Umbilical cord (tissue), 2 donors: ENCODE results near the gene DDX27. TPM values are rescaled to one million over a fixed set of nuclear protein-coding genes. Genes with fewer than 3 reads are reported as not detected.

Experiments
- DNase-seq: peaks from one replicate; pipeline ENCODE4 v3.0.0-alpha.2; 2015; ENCODE audit warnings: low spot score
- total RNA-seq: library from RNA; depleted of rRNA; stranded (reverse); fragments of >200 nt; gene quantifications from one replicate; pipeline ENCODE4 v1.2.3, GENCODE V29; 2014; ENCODE audit warnings: low replicate concordance; ENCODE audit not compliant: insufficient read depth

Gene DDX27
- total RNA-seq, 1 donor from 2014 or later: 20.7 TPM

DNA sequence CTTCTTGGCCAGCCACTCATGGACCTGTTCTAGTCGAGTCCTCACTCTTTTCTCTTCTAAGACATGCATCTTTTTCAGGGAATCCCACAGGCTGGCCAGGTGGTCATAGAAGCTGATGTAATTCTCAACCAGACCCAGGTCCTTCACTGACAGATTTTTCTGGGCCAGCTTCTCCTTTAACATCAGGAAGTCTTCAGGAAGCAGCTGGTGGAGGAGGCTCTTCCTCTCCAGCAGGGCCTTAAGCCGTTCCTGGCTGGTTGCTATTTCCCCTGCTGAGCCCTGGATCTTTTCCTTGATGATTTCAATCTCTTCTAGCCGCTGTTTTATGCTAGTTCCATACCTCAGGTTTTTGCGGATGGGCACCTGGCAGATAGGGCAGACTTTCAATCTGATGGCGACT lies 28.6 kb downstream of the DDX27 start:
- DNase-seq: no peak

DNA sequence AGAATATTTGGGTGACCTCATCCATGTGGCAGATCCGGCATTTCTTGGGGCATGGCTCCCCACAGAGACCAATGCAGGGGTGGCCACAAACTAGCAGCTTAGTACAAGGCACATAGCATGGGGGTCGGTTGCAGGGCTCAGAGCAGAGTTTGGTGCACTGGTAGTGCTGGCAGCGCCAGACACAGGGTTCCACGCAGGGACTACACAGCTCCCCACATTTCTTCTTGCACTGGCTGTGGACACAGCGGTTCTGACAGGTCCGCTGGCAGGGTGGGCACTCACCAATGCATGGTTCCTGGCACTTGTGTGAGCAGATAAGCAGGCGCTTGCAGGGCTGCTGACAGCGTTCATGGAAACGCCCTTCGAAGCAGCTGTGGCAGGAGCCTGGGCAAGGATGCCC lies 29.1 kb downstream of the DDX27 start:
- DNase-seq: no peak

DNA sequence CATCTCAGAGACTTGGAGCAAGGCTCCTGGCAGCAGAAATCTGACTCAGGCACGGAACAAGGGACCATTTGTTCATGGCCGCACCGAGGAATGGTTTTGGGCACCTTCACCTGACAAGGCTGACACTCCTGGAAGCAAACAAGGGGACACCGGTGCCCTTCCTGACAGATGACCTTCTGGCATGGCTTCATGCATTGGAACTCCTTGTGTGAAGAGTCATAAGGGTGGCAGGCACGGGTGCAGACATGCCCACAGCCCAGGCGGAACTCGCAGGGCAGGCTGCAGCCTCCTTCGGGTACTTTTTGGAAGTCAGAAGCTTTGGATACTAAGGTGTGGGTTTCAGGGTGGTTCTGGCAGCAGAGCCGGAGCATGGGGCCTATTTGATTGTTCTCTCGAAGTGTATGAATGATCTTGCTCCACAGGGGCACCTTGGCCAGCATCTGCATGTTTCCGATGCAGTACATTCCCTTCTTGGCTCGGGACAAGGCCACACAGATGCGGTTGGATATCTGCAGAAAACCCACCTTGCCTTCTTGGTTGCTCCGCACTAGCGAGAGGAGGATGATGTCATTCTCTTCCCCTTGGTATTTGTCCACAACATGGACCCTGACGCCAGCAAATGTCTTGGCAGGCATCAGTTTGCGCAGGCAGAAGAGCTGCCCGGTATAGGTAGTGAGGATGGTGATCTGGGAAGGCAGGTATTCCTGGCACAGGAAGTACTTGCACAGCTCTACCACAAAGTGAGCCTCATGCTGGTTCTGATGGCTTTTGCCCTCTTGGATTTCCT lies 29.9 kb downstream of the DDX27 start:
- no peak for DNase-seq

DNA sequence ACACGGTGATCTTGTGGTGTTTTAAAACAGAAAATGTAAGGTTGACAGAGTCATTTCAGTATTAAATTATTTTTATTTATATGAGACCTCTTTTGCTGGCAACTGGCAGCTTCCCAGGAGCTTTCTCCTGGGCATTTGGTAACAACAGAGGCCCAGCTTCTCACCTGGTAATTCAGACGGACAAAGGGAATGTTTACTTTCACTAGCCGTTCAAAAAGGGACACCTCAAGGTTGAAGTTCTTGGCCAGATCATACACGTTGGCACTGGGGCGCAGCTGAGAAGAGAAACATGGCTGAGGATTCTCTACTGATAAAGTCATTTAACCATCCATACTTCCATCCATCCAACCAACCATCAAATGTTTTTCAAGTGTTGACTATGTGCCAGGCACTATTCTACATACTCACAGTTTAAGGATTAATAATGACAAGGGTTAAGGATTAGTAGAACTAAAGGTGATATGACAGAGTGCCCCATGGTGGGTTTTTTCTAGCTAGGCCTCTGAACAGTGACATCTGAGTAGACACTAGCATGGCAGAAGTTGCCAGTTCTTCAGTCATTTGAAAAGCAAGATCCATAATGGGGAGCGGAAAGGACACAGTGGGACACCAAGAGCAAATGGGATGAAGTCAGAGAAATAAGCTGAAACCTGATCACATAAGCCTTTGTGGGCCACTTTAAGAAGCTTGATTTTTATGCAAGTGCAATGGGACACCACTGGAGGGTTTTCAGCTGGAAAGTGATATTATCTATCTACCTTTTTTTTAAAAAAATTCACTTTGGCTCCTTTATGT lies 33.5 kb downstream of the DDX27 start:
- no peak for DNase-seq

DNA sequence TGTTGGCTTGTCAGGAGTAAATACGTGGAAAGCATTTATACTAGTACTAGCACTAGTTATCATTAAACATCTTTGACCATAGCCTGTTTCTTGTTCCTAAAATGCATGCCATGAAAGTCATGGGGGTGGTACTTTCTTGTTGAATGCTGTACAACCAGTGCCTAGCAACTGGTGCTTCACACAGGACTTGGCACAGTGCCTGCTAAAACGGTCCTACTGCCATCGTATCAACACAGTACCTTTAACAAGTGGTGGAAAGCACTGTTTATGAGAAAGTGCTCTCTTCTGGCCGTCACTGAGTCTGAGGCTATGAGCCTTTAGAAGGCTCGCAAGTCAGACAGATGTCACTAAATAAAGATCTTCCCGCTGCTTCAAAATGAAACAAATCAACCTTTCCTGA lies 37.0 kb downstream of the DDX27 start:
- DNase-seq: no peak

DNA sequence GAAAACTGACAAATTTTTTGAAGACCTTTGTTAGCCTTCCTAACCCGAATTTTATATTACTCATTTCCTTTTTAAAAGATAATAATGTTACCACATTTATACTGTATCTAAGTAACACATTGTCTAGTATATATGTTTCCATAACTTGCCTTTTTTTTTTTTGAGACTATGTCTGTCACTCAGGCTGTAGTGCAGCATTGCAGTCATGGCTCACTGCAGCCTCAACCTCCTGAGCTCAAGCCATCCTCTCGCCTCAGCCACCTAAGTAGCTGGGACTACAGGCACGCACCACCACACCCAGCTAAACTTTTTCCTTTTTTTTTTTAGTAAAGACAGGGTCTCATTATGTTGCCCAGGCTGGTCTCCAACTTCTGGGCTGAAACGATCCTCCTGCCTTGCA lies 40.1 kb downstream of the DDX27 start:
- no peak for DNase-seq

DNA sequence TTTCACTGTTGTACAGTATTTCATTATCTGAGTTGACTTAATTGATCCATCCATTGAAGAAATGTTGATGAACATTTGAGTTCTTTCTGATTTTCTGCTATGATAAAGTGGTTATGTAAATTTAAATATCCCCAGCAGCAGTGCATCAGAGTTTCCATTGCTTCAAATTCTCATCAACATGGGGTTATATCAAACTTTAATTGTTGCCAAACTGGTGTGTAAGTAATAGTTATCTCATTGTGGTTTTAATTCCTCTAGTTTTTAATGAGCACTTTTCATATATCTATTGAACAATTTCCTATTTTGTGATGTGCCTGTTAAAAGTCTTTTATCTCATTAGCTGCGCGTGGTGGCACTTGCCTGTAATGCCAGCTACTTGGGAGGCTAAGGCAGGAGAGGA lies 40.6 kb downstream of the DDX27 start:
- DNase-seq: no peak

DNA sequence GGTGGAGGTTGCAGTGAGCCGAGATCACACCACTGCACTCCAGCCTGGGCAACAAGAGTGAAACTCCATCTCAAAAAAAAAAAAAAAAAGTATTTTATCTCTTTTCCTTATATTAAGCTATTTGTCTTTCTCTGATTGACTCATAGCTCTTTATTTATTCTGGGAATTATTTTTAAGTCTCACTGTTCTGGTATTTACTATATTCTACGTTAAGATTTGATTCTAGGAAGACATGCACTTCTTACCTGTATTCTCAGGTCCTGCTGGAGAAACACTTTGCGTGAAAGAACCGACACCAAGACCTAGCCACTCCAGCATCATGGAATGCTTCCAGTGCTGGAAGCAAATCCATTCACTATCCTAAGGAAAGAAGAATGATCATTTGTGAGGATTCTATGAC lies 41.0 kb downstream of the DDX27 start:
- no peak for DNase-seq

DNA sequence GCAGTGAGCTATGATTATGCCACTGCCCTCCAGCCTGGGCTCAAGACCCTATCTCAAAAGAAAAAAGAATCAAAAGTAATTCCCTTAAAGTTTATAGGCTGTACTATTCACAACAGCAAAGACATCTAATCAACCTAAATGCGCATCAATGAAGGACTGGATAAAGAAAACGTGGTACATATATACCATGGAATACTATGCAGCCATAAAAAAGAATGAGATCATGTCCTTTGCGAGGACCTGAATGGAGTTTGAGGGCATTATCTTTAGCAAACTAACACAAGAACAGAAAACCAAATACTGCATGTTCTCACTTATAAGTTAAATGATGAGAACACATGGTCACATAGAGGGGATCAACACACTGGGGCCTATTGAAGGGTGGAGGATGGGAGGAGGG lies 42.0 kb downstream of the DDX27 start:
- no peak for DNase-seq

DNA sequence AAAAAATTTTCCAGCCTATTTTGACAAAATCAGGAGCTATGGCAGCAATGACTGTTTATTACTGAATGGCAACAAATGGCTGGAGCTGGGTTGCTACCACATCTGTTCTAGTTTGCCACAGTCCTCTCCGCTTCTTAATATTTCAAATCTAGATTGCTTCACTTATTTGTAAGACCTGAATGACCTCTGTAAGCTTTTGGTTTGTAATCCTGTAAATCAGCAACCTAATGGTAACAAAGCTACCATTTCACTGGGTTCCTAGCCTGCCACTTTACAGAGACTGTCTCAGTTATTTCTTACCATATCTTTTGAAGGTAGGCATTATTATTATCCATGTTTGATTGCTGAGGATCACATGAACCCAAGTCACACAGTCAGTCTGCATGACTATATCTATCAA lies 43.2 kb downstream of the DDX27 start:
- DNase-seq: no peak

DNA sequence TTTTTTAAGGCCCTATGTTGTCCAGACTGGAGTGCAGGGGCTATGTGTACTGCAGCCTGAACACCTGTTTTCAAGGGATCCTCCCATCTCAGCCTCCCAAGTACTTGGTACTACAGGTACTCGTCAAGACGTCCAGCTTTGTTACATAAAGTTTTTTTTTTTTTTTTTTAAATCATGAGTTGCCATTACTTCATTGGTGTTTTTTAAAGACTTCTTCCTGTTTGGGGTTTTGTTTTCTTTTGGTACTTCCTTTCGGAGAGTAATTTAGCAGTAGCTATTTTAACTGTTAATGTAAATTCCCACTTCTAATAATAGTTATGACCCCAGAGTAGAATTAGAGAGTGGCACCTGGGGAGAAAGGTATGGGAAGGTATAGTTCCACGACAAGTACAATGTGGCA lies 48.1 kb downstream of the DDX27 start:
- DNase-seq: no peak

DNA sequence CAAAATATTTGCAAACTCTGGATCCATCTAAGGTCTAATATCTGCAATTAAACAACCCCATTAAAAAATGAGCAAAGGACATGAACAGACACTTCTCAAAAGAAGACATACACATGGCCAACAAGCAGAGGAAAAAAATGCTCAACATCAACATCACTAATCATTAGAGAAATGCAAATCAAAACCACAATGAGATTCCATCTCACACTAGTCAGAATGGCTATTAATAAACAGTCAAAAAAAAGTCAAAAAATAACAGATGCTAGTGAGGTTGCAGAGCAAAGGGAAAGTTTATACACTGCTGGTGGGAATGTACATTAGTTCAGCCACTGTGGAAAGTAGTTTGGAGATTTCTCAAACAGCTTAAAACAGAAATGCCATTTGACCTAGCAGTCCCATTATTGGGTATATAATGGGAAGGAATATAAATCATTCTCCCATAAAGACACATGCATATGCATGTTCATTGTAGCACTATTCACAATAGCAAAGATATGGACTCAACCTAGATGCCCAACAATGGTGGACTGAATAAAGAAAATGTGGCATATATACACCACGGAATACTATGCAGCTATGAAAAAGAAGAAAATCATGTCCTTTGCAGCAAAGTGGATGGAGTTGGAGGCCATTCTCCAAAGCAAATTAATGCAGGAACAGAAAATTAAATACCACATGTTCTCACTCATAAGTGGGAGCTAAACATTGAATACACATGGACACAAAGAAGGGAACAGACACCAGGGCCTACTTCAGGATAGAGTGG lies 49.6 kb downstream of the DDX27 start:
- DNase-seq: no peak

DNA sequence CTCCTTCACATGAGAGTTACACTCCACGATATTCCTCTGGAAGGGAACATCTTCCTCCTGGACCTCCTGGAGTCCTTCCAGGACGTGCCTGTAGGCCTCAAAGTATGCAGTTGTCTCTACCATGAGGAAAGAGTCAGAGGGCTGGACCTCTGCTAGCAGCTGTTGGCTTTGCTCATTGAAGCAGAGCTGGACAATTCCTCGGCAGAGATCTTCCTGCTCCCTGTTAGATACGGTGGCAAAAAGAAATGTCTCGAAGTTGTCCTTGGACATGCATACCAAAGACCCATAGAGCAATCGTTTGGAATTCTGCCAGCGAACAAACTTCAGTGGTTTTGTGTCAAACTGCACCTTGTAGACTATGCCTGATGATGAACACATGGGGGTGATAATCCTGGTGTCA lies 51.0 kb downstream of the DDX27 start:
- no peak for DNase-seq

DNA sequence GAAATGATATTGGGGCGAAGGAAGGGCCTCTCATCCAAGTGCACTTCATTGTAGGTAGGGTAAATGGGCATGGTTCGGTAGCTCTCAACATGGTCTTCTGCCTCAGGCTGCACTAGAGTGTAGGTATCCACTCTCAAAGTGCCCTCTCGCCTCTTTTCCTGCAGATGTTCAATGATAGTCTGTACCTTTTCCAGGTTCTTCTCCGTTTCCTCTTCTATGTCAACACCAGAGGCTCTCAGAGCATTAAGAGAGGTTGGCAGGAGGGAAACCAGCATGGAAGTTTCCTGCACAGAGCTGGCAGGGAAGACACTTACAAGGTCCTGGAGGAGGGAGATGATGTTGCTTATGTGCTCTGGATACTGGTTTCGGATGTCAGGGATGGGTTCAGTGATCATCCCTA lies 51.5 kb downstream of the DDX27 start:
- no peak for DNase-seq

DNA sequence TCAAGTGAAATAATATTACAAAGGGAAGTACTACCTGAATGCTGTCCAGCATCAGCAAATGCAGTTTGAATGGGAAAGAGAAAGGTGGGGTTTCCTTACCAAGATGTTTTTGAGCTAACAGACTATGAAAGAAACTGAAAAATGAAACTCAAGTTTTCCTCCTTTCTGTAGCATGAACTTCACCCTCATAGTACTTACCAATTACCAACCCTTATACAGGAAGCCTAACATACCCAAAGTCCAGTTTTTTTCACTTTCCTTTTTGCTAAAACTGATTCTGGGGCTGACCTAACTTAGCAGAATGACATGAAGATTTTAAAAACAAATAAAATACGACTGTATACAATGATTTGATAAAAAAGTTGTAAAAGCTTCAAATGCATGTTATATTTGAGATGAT lies 53.4 kb downstream of the DDX27 start:
- DNase-seq: no peak

DNA sequence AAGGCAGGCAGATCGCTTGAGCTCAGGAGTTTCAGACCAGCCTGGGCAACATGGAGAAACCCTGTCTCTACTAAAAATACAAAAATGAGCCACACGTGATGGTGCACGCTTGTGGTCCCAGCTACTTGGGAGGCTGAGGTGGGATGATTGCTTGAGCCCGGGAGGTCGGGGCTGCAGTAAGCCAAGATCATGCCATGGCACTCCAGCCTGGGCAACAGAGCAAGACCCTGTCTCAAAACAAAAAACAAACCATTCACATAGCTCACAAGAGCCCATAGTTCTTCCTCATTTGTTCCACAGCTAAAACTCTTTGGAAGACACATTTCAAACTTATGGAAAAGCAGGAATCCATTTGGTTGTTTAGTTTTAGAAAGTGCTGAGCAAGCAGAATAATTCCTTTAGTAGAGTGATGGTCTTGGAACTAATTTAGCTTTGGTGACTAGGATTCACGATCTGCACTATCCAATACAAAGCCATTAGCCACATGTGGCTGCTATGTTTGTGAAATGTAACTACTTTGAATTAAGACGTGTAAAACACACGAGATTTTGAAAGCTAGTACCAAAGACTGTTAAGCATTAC lies 54.6 kb downstream of the DDX27 start:
- no peak for DNase-seq

DNA sequence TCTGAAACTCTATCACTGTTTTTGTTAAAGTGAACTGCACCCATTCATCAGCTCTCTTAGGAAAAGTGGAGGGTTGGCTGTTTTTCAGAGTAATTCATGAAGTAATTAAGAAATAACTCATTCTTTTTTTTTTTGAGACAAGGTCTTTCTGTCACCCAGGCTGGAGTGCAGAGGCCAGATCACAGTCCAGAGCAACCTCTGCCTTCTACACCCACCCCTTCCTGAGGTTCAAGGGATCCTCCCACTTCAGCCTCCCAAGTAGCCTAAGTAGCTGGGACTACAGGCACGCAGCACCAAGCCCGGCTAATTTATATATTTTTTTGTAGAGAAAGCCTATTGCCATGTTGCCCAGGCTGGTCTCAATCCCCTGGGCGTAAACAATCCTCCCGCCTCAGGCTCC lies 56.0 kb downstream of the DDX27 start:
- DNase-seq: no peak

DNA sequence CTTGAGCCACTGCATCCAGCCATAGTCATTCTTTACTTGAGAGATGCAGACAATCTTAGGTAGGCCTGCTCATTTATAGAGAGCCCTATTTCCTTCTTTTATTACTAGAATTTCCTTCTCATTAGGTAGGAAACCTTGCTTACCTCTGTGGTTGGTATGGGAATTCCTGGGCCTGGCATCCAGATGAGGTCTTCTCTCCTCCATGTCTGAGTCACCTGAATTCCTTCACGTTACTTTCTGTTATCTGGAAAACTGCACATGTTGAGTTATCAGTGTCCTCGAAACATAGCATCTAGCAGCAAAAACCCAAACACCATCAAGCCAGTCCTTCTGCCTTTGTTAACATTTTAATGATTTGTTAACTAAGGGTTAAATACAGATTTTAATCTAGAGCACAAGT lies 56.4 kb downstream of the DDX27 start:
- no peak for DNase-seq

DNA sequence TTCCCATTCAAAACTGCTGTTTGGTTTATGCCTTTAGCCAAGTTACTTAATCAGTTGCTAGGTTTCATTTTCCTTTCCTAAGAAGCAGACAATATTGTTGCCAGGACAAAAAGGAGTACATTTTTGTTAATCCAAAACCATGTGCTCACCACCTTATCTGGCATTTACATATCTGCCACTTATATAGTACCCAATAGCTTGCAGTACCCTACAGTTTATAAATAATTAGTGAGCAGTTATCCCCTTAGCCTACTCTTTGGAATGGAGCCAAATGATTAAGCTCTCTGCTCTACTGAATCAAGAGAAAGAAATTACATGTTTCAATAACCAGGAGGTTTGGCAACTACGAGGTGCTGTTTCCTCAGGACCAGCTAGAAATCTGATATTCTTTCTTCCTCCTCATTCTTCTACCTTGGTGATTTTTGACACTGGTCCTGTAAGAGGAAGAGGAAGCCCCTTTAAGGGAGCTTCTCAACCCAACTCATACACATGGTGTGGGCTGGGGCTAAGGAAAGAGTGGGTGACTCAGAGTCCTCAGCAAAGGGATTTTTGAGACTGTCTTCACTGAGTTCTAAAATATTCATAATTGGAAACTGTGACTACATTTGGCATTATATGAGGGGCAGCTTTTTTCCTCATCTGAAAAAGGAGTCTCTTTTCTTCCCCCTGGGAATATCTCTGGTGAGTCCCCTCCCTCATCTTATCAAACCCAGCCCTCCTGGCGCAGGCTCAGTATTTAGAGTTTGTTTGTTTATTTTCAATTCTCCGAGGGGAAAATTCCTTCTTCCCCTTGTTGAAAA lies 57.1 kb downstream of the DDX27 start:
- DNase-seq: peak; percentile 59

DNA sequence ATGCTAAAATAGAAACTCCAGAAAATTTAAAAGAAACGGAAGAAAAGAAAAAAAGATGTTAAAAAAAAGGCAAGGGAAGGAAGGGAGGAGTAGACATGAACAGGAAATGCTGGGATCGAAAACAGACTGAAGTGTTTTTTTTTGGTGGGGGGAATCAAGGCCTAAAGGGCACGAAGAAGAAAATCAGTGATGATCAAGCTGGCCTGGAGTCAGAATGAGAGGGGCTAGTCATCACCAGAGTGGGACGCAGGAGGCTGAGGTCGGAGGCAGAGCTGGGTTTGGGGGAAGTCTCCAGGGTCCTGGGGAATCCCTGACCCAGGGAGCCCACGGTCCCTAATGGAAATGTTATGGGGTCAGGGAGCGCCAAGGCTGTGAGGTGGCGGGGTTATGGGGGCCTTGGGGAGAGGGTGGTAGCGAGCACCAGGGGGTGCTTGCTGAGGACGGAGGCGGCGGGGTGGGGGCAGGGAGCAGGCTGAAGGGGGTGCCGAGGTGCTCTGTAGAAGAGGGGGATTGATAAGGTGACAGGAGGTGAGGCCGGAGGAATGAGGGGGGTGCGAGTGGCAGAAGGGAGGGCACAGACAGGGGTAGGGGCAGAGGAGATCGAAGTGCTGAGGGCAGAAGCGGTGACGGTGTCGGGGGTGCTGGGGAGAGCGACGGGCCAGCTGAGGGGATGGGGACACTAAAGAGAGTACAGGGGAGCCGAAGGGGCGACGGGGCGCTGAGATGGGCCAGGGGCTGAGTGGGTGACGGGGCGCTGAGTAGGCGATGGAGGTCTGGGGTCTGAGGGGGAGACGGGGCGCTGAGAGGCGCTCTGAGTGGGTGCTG lies 58.0 kb downstream of the DDX27 start:
- DNase-seq: peak; percentile 31

DNA sequence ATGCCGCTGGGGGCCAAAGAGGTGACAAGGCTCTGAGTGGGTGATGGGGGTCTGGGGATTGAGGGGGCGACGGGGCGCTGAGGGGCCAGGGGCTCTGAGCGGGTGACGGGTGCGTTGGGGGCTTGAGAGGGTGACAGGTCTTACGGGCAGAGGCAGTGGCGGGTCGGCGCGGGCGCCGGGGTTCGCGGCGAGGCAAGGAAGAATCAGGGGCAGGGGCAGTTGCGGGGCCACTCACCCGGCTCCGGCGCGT lies 58.5 kb downstream of the DDX27 start:
- DNase-seq: no peak
